NCI-H146 treated with DMSO at 0.1 percent for 48 hours (cell line): Measurements from ENCODE around the gene MACROD1.
"Not testable (repeated sequence)": the region's sequence is repeated elsewhere in the genome, so short reads cannot be mapped to it uniquely, and the experiment has no call there.

Experiments used
- DNase-seq: peaks from one replicate; lab custom pipeline; 2025; ENCODE audit not compliant: unreplicated experiment; lab: John Stamatoyannopoulos, UW

The MACROD1 gene

GRCh38 chr11:63973912-63974258, 192.0 kb downstream of the MACROD1 start:
- DNase-seq = not testable (repeated sequence)

DNA sequence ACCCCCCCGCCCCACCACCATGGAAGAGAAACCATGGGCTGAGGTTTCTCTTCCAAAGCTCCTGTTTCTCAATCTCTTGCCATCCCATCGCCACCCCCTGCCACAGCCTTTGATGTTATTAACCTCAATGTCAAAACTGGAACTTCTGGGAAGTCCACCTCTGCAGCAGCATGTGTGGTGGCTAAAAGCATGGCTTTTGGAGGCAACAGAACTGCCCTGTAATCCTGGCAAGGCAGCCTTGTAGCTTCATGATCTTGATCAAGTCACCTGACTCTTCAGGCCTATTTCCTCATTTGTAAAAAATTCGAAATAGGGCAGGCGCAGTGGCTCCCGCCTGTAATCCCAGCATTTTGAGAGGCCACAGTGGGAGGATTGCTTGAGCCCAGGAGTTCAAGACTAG, 195.0 kb downstream of the MACROD1 start:
- DNase-seq = no peak

GRCh38 chr11:63969461-63969860, 196.5 kb downstream of the MACROD1 start:
- no peak for DNase-seq

DNA sequence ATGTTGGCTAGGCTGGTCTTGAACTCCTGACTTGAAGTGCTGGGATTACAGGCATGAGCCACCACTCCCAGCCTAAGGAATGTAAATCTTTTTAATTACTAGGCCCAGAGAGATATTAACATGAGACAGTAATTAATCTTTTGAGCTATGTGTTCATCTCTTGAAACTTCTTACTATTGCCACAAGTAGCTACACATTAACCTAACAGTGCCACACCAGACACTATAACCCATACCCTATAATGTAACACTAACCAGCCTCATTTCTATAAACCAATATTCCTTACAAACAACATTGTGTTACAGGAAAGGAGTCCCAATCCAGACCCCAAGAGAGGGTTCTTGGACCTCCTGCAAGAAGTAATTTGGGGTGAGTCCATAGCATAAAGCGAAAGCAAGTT, 199.5 kb downstream of the MACROD1 start:
- DNase-seq = no peak

- DNase-seq = not testable (repeated sequence)
These were observed 202.0 kb downstream of the MACROD1 start for GRCh38 chr11:63963895-63964294.

DNA sequence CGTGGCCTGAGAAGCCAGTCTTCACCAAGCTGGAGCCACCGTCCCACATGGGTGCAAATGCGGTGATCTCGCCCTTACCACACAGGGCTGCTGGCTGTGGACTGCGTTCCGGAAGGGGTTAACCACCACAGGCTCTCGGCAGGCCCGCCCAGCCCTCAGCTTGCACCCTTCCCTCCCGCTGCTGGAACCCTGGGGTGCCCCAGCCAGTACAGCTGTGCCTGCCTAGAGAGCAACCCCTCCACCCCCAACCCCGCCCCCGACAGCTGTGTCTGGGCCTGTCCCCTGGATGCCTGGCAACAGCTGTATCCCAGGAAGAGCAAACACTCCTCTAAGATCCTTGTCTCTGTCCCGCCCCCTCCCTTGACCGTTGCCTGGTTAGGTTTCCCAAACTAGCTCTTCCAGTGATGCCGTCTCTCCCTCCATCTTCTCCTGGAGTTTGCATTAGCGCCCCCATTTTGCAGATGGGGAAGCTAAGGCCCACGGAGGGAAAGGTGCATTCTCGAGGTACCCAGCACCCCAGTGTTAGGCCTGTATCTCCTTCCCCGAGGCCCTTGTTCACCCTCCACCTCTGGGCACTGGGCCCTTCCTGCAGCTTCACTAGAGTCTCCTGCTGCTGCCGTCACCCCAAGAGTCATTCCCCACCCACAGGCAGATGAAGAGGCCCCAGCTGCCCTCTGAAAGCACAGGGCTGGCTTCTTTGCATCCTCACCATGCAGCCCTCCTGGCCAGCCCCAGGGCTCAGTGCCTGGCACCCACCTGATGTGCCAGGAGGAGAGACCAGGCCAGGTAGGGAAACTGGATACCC, 204.1 kb downstream of the MACROD1 start:
- peak; percentile 27 for DNase-seq

DNA sequence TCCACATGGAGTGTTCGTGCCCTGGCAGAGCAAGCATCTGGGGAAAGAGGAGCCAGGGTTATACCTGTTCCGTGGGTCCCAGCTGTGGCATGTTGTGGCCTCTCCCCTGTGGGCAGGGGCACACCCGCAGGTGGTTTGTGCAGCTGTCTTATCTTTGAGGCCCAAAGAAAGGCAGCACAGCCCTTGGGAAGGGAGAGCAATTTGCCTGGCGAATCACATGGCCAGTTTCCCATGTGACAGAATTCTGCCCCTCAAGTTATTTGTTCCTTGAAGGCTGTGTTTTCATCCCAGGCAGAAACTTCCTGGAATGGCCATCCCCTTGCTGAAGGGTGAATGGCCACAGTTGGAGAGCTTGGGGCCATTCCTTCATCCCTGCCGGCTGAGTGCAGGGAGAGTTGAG, 207.9 kb downstream of the MACROD1 start:
- DNase-seq = no peak

DNA sequence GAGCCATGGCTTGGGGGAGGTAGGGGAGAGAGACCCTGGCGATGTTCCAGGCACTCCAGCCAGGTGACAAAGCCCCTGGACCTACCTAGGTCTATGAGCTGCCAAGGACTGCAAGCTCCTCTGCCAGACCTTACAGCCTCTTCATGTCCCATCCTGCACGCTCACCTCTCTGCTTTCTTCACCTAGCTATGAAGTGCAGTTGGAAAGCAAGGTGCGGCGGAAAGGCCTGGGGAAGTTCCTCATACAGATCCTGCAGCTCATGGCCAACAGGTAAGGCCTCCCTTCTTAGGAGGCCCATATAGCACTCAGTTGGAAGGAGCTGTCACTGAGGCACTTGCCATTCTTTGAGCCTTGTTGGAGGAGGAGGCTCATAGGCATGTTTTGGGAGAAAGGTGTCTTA, 213.3 kb downstream of the MACROD1 start:
- DNase-seq = no peak

DNA sequence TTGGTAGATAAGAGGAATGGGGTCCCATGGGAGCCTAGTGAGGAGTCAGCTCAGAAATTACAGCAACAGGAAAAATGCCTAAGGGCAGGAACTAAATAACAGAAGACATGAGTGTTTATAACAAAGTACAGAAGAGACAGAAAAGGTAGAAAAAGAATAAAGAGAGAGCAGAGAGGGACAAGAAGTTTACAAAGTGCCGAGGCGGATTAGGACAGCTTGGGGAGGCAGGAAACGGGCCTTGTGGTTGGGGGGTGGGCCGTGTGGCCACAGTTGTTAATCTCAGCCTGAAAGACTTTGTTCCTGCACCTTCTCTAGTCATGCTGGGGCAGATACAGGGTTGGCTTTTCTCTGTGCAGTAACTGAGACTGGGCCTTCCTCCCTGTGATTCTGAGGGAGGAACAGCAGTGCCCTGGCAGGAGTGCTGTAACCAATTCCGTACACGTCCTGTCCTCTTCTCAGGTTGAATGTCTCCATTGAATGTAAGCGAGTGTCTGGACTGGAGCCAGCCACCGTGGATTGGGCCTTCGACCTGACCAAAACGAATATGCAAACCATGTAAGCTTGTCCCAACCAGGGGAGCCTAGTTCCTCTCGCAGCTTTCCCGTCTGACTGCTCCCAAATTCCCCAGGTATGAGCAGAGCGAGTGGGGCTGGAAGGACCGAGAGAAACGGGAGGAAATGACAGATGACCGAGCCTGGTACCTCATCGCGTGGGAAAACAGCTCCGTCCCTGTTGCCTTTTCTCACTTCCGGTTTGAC, 214.0 kb downstream of the MACROD1 start:
- DNase-seq = no peak
